NCI-H1048 (cell line): ENCODE results near the gene DARS2.
"Not testable (repeated sequence)": the region's sequence is repeated elsewhere in the genome, so short reads cannot be mapped to it uniquely, and the experiment has no call there.

Experiments used
- DNase-seq: peaks from one replicate; lab custom pipeline; 2025; lab: John Stamatoyannopoulos, UW

DARS2 gene

GRCh38 chr1:173862146-173862768 lies 37.8 kb downstream of the DARS2 start:
- DNase-seq: not testable (repeated sequence)

- no peak for DNase-seq
Measured at GRCh38 chr1:173862769-173863223, 38.3 kb downstream of the DARS2 start.

- DNase-seq: no peak
Measured at GRCh38 chr1:173863224-173864161, 39.0 kb downstream of the DARS2 start.

GRCh38 chr1:173864179-173864867 lies 39.9 kb downstream of the DARS2 start:
- no peak for DNase-seq

GRCh38 chr1:173865468-173866164 lies 41.1 kb downstream of the DARS2 start:
- no peak for DNase-seq

- no peak for DNase-seq
Measured at GRCh38 chr1:173866413-173867115, 42.1 kb downstream of the DARS2 start.

- no peak for DNase-seq
Measured at GRCh38 chr1:173867141-173867752, 42.8 kb downstream of the DARS2 start.

GRCh38 chr1:173867753-173868265 lies 43.3 kb downstream of the DARS2 start, which contains the start of gene GAS5:
TSS of gene GAS5 (minus strand) at chr1:173867989.
- DNase-seq: peak; percentile 100

GRCh38 chr1:173868266-173869020 lies 44.0 kb downstream of the DARS2 start, which contains the start of gene ZBTB37:
TSS of gene ZBTB37 (plus strand) at chr1:173868380. CDS start at chr1:173870226, 1,846 bp downstream.
- DNase-seq: peak; percentile 96

GRCh38 chr1:173869021-173869359 lies 44.5 kb downstream of the DARS2 start:
- no peak for DNase-seq

- DNase-seq: no peak
Measured at GRCh38 chr1:173870252-173871075, 46.0 kb downstream of the DARS2 start.

- no peak for DNase-seq
Measured at GRCh38 chr1:173871091-173871490, 46.6 kb downstream of the DARS2 start.

- no peak for DNase-seq
Measured at GRCh38 chr1:173871500-173871899, 47.0 kb downstream of the DARS2 start.

- DNase-seq: no peak
Measured at GRCh38 chr1:173876732-173877131, 52.3 kb downstream of the DARS2 start.

- no peak for DNase-seq
Measured at GRCh38 chr1:173878251-173878650, 53.8 kb downstream of the DARS2 start.

GRCh38 chr1:173881117-173881516 lies 56.6 kb downstream of the DARS2 start:
- DNase-seq: not testable (repeated sequence)

GRCh38 chr1:173884701-173885100 lies 60.2 kb downstream of the DARS2 start:
- DNase-seq: no peak

- no peak for DNase-seq
Measured at GRCh38 chr1:173886746-173887611, 62.5 kb downstream of the DARS2 start.
